ENCODE measurements around the gene RCAN2.
A peak's percentile ranks its signal among the peaks of the same experiment; 100 is the strongest.

RCAN2 gene

DNA sequence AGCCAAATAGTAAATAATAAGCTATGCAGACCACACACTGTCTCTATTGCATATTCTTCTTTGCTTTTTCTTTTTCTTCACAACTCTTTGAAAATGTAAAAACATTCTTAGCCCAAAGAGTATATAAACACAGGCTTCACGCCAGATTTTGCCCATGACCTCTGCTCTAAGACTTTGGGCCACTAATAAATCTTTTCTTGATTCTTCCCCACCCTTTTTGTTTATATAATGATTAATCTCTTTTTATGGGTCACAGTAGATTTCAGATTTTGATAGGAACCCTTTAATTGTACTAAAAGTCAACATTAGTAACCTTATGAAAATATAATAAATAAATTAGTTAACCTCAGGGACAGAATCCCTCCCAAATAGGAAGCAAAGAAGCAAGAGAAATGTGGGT is 304.7 kb downstream of the RCAN2 start:
- ATAC-seq = no peak
- H3K4me3 Mint-ChIP-seq = no peak overlapping the region
- no peaks in the 10 kb centered on the region for H3K9me3 Mint-ChIP-seq
- no peaks in the 10 kb centered on the region for H3K36me3 Mint-ChIP-seq (ENCODE audit: low read depth)
- DNase-seq = no peak
- H3K27ac Mint-ChIP-seq = no peak overlapping the region
- no peaks in the 10 kb centered on the region for H3K4me1 Mint-ChIP-seq
- H3K27me3 Mint-ChIP-seq = peaks cover 33% of the 10 kb centered on the region

DNA sequence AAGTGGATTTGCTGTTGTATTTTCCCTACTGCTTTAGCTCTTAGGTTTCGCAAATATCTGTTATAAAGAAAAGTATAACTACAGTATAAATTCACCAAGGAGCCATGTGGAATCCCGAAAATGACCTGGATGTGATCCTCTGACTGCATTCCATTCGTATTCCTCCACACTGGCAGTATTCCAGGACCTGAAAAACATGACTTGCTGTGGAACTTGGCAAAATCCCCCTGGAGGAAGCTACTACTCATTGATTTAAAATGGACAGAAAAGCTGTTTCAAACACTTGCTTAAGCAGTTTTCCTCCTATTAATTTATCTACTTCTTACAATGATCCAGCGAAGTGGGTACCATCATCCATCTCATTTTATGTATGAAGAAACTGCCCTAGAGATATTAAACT is 307.1 kb downstream of the RCAN2 start:
- Mint-ChIP-seq H3K4me1 (no peaks in the 10 kb centered on the region), H3K4me3 (no peak overlapping the region), H3K9me3 (no peaks in the 10 kb centered on the region), H3K27me3 (peaks cover 35% of the 10 kb centered on the region), H3K27ac (no peak overlapping the region), H3K36me3 (ENCODE audit: low read depth) (no peaks in the 10 kb centered on the region)
- DNase-seq (no peak), ATAC-seq (no peak)

DNA sequence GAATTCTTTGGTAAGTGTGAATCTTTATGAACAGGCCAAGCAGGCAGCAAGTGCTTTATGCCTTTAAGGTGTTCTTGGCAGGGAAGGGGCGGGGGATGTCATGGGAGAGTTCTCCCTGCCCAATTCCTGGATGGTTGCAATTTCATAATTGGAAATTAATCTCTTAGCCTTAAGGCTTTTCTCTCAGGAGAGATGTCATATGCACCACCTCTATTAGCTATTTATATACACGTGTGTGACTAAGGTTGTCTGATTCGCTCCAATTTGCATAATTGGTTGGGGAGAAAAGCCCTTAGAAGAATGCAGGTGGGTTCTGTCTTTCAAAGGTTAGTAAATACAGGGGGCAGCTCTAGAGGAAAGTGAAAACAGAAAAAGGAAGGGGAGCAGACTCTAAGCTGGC is 315.3 kb downstream of the RCAN2 start:
- no peaks in the 10 kb centered on the region for H3K9me3 Mint-ChIP-seq
- no peak for DNase-seq
- H3K27ac Mint-ChIP-seq = no peak overlapping the region
- ATAC-seq = no peak
- H3K4me3 Mint-ChIP-seq = no peak overlapping the region
- peaks cover 17% of the 10 kb centered on the region for H3K4me1 Mint-ChIP-seq
- peaks cover 19% of the 10 kb centered on the region for H3K27me3 Mint-ChIP-seq
- H3K36me3 Mint-ChIP-seq (ENCODE audit: low read depth) = no peaks in the 10 kb centered on the region

DNA sequence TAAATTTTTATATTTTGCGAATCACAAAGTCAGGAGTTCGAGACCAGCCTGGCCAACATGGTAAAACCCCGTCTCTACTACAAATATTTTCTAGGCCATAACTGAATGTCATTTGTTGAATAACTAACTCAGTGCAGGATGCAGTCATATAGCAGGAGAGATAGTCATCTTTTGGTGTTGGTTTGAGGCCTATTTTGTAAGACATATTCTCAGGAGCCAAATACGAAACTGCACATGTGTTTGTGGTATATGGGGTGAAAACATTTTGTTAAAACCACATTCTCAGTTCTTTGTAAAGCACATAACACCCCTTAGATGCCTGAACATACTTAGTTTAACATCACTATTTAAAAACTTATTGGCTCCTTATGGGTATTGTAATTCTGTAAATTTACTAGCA is 315.8 kb downstream of the RCAN2 start:
- Mint-ChIP-seq H3K27me3 (peaks cover 19% of the 10 kb centered on the region), H3K9me3 (no peaks in the 10 kb centered on the region), H3K27ac (no peak overlapping the region), H3K4me1 (peaks cover 19% of the 10 kb centered on the region), H3K4me3 (no peak overlapping the region), H3K36me3 (ENCODE audit: low read depth) (no peaks in the 10 kb centered on the region)
- DNase-seq = no peak
- ATAC-seq = peak; percentile 67

DNA sequence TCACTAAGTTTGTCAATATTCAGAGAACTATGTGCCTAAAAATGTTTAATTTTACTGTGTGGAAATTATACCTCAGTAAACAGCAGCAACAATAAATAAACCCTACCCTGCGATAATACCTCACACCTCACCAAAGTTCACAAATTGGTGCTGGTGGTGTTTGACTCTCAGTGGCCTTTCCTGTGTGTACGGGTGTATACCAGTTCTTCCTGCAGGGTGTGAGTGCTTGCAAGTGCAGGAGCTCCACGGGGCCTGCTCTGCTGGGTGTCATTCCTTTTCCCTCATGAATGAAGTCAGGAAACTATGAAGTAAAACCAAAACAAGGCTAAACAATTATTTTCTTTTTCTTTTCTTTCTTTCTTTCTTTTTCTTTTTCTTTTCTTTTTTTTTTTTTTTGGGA is 316.3 kb downstream of the RCAN2 start:
- no peaks in the 10 kb centered on the region for H3K9me3 Mint-ChIP-seq
- ATAC-seq = no peak
- peaks cover 24% of the 10 kb centered on the region for H3K4me1 Mint-ChIP-seq
- no peak overlapping the region for H3K4me3 Mint-ChIP-seq
- H3K27ac Mint-ChIP-seq = no peak overlapping the region
- peaks cover 22% of the 10 kb centered on the region for H3K27me3 Mint-ChIP-seq
- no peaks in the 10 kb centered on the region for H3K36me3 Mint-ChIP-seq (ENCODE audit: low read depth)
- DNase-seq = no peak

DNA sequence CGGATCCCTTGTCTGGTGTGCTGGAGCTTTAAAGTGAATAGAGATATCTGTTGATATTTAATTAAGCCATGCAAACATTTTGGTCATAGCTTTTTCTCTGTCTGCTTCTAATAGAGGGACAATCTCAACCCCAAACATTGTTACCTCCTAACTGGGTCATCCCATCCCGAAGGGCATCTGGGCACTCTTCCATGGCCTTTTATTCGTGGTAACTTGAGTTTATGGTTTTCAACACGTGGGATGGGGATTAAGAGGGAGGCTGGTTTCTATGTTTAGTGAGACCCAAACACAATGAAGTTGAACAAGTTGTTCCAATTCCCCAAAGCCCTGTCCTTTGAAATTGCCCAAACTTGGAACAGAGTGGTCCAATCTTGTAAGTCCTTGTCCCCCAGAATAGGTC is 319.1 kb downstream of the RCAN2 start:
- Mint-ChIP-seq H3K27ac (no peak overlapping the region), H3K27me3 (peaks cover 7% of the 10 kb centered on the region), H3K36me3 (ENCODE audit: low read depth) (no peaks in the 10 kb centered on the region), H3K4me1 (peaks cover 25% of the 10 kb centered on the region), H3K4me3 (no peak overlapping the region), H3K9me3 (no peaks in the 10 kb centered on the region)
- DNase-seq (no peak), ATAC-seq (no peak)

All from activated naive CD8-positive, alpha-beta T cell treated with anti-CD3 and anti-CD28 coated beads, Interleukin-2, amount 50 U/mL, for 24 hours (primary cell).